CD4-positive, alpha-beta T cell treated with Interleukin-2 at 100 ng/mL for 4 hours (primary cell): ENCODE results near the gene ERICH3.
"Not testable (repeated sequence)": the region's sequence is repeated elsewhere in the genome, so short reads cannot be mapped to it uniquely, and the experiment has no call there.

ENCODE experiments used
- DNase-seq: peaks from one replicate; pipeline ENCODE4 v3.0.0-alpha.2; 2020; ENCODE audit warnings: low spot score

The ERICH3 gene

DNA sequence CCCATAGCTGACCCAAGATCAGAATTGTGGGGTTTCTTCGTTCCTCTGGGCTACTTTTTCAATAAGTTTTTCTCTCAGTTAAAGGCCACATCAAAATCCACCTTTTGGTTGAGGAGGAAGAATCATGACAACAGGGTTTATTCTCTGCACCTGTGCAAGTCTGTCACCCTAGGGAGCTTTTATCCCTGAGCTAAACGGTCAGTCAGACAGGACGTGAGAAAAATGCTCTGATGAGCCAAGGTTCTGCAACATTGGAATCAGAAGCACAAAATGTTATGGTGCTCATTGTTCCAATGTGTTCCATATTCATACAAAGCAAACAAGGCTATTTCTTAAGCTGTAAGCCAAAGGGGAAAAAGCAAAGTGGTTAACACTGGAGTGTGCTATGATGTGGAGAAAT is 7.4 kb upstream of the ERICH3 start:
- DNase-seq = no peak

- DNase-seq = no peak
Measured at GRCh38 chr1:74679811-74680210, 6.2 kb upstream of the ERICH3 start.

- DNase-seq = no peak
Measured at GRCh38 chr1:74677926-74678325, 4.3 kb upstream of the ERICH3 start.

GRCh38 chr1:74674278-74675048 is 871 bp upstream of the ERICH3 start:
- DNase-seq = no peak

DNA sequence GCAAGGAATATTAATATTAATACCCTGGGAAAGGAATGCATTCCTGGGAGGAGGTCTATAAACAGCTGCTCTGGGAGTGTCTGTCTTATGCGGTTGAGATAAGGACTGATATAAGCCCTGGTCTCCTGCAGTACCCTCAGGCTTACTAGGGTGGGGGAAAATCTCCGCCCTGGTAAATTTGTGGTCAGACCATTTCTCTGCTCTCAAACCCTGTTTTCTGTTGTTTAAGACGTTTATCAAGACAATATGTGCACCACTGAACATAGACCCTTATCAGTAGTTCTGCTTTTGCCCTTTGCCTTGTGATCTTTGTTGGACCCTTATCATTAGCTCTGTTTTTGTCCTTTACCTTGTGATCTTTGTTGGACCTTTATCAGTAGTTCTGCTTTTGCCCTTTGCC is 2.7 kb downstream of the ERICH3 start:
- not testable (repeated sequence) for DNase-seq

DNA sequence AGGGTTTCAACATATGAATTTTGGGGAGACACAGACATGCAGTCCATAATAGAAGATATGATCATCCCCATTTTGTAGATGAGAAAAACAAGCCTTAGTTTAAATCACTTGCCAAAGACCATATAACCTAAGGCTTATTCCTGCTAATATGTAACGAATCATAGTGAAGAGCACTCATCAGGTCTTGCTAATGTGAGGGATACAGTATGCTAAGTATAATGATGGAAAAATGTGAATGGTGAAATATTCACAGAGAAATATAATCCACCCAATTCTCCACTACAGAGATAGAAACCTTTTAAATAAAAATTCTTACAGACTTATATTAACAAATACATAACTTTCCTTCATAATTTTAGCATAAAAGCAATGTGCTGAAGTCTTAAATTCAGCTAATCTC is 18.9 kb downstream of the ERICH3 start:
- DNase-seq = no peak

- DNase-seq = no peak
Measured at GRCh38 chr1:74652711-74653139, 20.9 kb downstream of the ERICH3 start.

- DNase-seq = no peak
Measured at GRCh38 chr1:74650561-74650960, 23.0 kb downstream of the ERICH3 start.

- DNase-seq = no peak
Measured at GRCh38 chr1:74641876-74642275, 31.7 kb downstream of the ERICH3 start.

DNA sequence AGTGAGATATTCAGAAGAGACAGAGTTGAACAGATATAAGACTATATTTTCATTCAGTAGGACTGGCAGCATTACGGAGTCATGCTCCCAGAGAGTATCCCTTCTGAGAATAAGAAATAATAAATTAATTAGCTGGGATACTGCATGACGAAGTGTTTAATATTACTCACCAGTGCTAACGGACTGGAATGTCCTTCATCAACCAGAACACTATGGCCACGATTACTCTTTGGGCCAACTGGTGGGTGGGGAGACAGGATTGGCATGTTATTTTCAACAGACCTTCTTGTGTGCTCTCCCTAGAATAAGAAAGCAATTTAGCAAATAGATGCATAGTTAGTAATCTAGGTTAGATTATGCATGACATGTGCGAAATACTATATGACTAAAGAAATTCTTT is 32.4 kb downstream of the ERICH3 start:
- DNase-seq = no peak

DNA sequence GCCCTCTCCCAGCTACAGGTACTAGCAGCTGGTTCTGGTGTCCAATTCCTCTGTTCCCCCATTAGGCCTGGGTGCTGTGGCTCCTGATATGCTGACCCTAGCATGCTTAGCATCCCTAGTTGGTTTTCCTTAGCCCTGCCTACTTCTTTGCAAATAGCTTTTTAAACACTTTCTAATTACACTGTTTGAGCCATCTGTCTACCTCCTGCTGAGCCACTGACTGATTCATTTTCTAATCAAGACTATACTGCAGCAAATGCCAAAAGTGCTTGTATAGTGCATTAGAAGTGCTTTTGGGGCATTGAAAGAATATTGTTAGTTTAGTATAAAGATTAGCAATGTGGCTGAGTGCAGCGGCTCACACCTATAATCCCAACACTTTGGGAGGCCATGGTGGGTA is 36.3 kb downstream of the ERICH3 start:
- DNase-seq = no peak

DNA sequence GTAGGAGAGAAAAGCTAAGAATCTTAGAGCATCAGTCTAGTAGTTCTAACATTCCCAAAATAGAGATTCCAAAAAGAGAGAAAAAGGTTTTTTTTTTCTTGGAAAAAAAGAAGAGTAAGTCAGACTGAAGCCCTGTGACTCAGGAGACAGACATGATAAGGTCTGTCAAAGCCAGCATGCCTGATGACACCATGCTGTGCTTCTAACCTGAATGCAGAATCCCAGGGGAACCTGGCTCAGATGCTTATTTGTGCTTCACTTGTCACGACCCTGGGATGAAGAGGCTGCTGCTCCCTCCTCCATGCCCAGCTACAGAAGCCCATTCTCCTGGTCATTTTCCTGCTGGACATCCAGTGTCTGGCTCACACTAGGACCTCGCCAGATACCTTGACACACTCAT is 44.3 kb downstream of the ERICH3 start:
- DNase-seq = no peak

- DNase-seq = no peak
Measured at GRCh38 chr1:74623716-74624115, 49.9 kb downstream of the ERICH3 start.

DNA sequence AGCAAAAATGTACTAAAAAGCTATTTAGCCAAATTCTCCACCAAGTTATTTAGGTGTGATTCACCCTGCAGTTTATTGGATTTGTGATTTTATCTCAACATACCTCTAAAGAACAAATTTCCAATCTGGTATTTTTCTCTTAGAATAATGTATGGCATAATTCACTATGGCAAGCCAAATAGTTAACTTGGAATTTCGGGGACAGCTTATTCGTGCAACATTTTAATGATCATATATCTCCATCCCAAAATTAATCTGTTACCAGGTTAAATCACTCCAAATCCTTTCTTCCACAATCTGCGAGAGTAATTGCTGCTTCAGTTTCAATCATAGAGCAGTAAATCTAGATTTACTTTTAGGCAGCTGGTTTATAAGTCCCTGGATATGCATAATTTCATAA is 53.4 kb downstream of the ERICH3 start:
- DNase-seq = no peak

GRCh38 chr1:74618974-74619373 is 54.6 kb downstream of the ERICH3 start:
- DNase-seq = no peak

DNA sequence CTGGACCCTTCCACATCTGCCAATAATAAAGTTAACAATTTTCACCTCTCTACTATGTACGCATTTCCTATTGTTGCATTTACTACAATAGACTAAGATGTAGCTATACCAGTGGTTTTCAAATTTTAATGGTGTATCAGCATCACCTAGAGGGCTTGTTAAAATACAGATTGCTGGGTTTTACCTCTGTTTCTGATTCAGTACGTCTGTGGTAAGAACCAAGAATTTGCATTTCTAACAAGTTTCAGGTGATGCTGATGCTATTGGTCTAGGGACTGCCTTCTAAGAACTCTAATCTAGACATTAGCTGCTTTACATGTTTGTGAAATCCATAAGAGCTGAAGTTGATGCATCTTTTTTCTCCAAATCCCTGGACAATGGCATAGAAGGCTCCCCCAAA is 59.7 kb downstream of the ERICH3 start:
- no peak for DNase-seq

- no peak for DNase-seq
Measured at GRCh38 chr1:74611887-74612286, 61.7 kb downstream of the ERICH3 start.

DNA sequence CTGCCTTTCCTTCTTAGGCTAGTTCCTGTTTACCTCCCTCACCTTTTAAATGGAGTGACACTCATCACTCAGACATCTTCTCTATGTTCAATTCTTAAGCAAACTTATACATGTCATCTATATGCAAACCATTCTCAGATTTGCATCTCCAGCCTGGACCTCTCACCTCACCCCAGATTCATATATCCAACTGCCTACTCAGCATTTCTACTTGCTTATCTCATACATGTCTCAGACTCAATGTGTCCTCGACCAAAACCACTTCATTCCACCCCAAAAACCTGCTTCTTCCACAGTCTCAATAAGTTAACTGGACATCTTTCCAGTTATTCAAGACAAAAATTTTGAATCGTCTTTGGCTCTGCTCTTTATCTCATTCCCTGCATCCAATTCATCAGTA is 62.6 kb downstream of the ERICH3 start:
- DNase-seq = no peak

DNA sequence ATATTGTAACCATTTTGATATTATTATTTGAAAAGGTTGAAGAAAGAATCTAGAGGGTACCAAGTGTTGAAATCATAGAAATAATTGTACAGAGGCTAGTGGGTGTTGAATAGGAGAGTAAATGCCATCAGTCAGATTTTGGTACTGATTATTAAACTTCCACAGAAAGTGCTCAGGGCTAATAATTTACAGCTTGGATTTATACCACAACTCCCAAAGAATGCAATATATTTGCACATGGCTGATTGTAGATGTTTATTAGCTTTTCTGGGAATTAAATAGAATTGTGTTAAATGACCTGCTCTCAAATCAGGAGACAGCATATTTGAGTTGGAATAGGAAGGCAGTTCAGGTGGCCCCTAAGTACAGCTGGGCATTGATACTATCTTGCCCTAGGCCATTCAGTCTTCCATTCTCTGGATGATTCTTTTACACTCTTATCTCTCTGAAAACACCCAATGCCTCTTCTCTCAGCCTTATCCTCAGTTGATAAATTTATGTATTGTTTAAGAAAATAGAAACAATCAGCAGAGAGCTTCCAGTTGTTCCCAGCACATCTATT is 63.7 kb downstream of the ERICH3 start:
- DNase-seq = no peak

GRCh38 chr1:74596717-74597116 is 76.9 kb downstream of the ERICH3 start:
- no peak for DNase-seq

- DNase-seq = no peak
Measured at GRCh38 chr1:74593887-74594866, 79.4 kb downstream of the ERICH3 start.

DNA sequence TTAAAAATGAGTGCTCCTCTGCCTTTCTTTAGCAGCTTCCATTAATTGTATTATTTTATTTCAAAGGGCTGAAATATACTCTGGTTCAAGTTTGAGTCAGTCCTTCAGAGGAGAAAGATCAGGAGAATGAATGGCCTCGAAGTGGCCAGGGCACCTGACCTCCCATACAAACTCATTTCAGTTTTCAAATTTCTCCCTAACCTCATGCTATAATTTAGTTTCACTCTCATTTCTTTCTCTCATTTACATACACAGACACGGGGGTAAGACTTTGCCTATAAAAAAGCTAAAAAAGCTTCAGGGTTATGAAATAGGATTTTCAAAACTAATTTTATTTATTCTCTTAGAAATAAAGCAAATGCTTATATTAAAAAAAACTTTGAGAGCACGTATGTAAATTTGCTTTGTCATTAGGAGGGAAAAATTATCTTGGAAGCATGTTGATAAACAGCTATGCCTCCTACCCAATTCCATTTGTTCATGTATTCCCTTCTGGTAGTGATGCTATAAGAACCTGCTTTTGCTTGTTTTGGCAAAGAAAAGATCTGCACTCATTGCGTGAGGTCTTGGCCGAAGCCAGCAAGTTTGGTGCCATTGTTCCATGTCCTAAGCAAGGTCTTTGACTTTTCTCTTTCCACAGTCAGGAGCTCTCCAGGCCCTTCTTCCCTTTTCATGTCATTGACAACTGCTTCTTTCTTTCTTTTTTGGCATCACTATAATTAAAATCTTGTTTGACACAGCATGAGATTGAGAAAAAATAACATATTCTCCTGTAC is 80.8 kb downstream of the ERICH3 start:
- DNase-seq = no peak
